SIG-M5 treated with dmso at 0.1 percent for 504 hours (cell line): ENCODE data around the gene ITPR2.

Source experiments
- DNase-seq: peaks from one replicate; lab custom pipeline; 2025; ENCODE audit not compliant: unreplicated experiment; lab: John Stamatoyannopoulos, UW

The ITPR2 gene

DNA sequence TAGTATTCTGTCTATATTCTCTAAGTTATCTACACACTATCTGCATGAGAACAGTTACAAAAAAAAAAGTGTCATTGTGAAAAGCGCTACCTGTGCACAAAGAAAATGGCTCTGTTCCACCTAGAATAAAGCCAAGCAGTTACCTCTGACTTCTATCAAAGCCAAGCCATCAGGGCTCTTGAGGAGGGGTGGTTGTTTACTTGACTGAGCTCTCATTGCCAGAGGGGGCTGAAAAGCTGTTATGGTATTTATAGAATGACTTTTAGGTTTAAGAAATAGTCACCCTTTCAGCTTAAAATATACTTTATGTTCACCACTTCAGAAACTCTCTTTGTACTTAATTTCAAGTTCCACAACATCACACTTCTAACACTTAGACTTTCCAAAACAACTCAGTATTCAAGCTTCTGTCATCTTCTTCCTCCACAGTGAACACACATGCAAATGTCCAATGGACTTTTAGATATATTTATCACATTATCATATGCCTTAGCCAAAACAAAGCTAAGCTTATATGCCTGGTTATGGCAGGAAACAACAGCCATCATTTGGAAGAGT is 7.5 kb downstream of the ITPR2 start:
- no peak for DNase-seq

GRCh38 chr12:26823390-26823789 is 9.6 kb downstream of the ITPR2 start:
- DNase-seq: no peak

DNA sequence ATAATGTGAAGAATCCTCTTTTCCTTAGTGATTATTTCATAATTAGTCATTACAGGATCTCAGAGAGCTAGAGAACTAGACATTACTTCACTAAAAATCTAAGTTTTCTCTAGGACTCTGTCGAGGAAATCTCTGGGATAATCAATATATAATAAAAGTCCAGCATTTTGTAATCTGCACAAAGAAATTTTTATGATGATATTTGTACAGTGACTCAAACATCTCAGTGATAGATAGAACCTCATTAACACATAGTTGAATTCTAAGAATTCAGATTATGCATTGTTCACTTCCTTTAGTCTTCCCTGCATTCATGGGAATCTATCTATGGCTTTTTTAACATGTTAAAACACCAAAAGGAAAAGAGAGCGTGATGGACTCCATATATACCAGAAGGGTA is 11.0 kb downstream of the ITPR2 start:
- DNase-seq: no peak

DNA sequence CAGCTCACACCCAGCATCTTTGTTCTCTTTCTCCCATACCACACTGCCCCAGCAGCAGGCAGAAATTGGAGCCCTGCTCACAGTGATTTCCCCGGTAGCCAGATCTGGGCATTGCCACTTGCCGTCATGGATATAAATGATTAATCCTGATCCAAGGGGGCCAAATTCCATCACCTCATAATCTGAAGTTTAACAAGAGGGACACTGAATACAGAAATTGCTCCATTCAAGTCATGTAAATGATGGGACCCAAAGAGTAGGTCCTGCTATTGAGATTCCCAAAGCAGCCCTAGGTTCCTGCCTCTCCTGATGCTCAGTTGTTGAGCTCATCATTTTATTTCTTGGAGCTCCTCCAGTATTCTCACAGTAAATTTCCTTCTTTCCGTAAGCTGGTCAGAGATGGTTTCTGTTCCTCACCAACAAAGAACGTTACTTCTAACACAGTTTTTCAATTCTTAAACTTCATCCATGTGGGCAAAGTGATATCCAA is 11.7 kb downstream of the ITPR2 start:
- no peak for DNase-seq

DNA sequence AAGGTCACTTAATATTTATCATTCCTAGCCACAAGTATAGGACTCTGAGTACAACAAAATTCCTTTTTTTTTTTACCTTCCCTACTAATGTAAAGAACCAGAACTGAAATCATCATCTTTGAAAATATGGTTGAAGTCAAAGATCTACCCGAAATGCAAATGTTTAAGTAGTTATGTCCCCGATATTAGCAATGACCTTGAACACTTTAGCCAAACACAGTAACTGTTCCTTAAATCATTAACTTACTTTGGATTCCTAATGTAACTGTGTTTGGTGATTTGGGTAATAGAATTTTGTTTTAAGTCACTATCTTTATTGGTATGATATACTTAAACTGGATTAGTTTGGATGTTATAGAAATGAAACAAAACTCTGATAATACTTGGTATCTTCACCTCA is 14.4 kb downstream of the ITPR2 start:
- DNase-seq: no peak

GRCh38 chr12:26818201-26818600 is 14.8 kb downstream of the ITPR2 start:
- DNase-seq: no peak

GRCh38 chr12:26817183-26817591 is 15.8 kb downstream of the ITPR2 start:
- DNase-seq: no peak

DNA sequence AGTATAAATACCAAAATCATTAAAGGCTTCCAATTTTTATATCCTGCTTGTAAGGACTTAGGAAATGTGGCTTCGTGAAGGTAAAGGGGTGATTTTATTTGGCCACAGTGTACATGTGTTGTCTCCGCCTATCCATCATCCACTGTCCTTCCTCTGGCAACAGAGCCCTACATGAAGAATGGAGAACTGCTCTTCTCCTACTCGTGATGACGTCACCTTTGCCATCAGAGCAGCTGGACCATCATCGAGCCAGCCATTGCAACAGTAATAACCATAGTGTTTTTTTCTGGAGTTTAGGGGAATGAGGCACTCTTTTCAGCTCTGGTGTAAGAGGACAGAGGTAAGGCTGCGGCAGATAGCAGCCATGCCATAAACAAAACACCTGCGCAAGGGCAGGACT is 19.2 kb downstream of the ITPR2 start:
- DNase-seq: no peak

DNA sequence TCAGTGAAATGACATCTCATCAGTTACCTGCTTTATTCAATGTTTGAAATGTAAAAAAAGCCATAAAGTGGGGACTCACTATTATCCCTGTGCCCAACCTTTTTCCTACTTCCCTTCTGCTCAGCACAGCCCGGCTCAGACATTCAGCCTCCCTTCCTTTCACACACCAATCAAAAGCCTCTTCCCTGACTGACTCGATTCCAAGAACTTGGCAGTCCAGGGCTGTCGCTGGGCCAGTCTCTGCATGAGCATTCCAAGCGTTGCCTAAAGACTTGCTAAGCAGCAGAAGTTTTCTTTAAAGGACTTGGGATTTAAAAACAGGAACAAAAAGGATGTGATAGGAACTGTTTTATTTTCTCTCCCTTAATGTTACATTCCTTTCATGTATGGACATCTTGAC is 22.7 kb downstream of the ITPR2 start:
- no peak for DNase-seq

DNA sequence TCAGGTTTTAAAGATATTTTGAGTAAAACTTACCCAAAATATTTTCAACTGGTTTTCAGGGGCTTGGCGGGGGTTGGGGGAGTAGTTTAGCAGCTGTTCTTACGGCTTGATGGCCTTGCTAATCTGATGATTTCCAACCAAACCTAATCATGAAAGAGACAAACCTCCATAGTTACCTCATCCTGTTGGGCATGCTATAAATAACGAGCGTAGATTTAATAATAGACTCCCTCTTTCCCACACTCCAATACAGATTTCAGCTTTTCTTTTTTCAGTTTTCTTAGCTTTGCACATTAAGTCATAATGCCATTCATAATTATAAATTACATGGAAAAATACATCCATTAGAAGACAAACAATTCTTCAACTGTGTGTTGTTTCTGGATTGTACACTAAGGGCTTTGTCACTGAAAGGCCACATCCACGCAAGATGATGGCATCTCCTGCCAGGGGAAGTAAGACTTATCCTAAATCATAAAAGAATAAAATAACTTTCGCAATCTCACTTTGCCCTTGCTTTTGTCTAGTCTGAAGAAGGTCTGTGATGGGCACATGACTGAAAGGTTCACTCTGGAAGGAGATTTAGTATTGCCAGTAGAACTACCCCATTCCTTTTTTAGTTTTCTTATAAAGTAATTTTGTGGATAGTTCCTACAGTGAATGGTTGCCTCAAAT is 23.2 kb downstream of the ITPR2 start:
- no peak for DNase-seq

DNA sequence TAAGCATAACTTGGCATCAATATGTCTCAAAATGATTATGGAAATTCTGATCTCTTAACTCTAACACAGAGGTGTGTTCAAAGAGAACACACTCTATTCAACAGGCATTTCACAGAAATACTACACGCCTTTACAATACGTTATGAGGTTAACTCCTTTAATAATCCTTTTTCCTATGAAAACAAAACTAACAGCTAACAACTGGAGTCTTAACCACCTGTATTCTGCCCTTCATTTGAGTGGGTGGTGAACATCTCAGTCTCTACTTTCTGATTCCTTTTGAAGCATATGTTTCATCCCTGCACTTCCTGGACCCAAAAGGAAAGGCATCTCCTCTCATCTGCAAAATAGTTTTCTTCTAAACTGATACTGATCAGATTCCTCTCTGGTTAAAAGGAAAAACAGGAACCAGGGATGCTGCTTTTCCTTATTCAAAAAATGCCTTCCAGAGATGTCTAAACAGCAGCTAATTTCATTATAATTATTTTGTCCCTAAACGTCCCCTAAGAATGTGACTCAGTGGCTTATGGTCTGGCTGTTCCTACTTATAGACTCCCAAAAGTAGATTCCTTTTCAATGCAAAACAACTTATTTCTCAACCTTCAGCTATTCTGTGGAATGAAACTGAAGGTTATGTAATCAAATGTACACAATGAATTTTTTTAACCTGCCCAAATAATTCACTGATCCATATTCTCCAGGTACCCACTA is 24.1 kb downstream of the ITPR2 start:
- no peak for DNase-seq

- DNase-seq: no peak
Measured at GRCh38 chr12:26807292-26807691, 25.7 kb downstream of the ITPR2 start.

GRCh38 chr12:26806556-26806955 is 26.4 kb downstream of the ITPR2 start:
- no peak for DNase-seq

DNA sequence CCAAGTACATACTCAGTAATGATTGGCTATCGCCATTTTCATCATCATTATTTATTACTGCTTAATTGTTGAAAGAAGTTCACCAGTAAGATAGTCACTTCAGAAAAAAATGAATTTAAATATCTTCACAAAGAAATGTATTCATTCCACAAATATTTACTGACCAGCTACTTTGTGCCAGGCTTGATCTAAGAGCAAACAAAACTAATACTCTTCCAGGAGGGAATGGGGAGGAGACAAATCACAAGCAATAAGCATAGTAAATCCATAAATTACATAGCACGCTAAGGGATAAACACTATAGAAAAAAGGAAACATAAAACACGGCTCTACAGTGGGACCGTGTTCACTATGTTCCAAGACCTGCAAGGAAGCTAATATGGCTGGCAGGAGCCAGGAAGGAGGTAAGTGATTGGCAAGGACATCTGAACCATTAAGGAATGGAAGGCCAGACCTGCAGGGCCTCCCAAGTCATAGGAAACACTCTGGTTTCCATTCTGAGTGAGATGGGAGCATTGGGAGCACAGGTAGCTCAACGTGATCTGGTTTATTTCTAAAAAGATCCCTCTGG is 27.5 kb downstream of the ITPR2 start:
- DNase-seq: no peak

- DNase-seq: no peak
Measured at GRCh38 chr12:26803552-26803951, 29.4 kb downstream of the ITPR2 start.

DNA sequence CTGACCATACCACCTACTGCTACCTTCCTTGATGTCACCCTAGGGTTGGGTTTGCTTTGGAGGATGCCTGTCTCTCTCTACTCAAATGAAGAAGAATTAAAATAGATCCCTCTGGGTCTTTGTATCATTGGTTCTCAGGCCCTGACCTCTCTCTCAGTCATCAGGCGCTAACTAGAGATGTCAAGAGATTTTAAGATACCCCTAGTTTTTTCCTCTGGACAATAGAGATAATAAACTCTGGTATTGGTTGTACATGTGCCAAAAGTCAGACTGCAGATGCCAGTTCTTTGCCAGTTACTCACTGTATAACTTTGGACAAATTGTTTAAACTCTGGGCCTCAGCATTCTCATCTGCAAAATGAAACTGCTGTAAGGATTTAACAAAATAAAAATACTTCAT is 31.5 kb downstream of the ITPR2 start:
- DNase-seq: no peak

- DNase-seq: no peak
Measured at GRCh38 chr12:26800858-26801257, 32.1 kb downstream of the ITPR2 start.

- DNase-seq: no peak
Measured at GRCh38 chr12:26800347-26800746, 32.6 kb downstream of the ITPR2 start.

DNA sequence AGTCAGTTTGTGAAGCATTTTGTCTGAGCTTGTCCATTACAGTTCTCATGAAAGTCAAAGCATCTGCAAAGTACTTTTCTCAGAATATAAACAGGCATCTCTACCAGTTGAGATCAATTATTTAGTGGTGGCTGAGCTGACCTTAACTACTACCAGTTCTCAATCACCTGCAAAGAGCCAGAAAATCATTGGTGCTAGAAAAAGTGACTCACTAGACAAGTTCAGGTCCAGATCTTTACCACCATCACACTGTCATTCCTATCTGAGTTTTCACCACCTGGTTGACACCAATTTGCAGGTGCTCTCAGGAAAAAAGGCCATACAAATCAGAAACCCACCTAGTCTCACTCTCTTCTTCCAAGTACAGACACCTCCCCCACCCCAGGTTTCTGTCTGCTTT is 33.3 kb downstream of the ITPR2 start:
- no peak for DNase-seq

DNA sequence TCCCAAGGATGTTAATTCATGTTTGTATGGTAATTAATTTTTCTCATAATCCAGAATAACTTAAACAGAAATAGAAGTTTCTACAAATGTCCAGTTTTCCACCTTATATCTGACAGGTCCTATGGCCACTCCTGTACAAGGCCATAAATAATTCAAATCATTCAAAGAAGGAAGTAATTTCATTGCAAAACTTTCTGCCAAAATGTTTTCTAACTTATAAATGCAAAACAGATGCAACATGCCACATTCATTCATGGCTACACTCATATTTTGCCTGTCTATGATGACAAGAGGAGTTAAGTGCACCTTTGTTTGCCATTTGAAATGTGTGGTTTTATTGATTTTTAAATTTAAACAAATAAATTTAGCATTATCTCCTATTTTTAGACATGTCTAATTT is 34.4 kb downstream of the ITPR2 start:
- DNase-seq: no peak

GRCh38 chr12:26798023-26798422 is 35.0 kb downstream of the ITPR2 start:
- DNase-seq: no peak

GRCh38 chr12:26795910-26796309 is 37.1 kb downstream of the ITPR2 start:
- DNase-seq: no peak
